Measurements from ENCODE around the gene CRACDL.

The CRACDL gene

DNA sequence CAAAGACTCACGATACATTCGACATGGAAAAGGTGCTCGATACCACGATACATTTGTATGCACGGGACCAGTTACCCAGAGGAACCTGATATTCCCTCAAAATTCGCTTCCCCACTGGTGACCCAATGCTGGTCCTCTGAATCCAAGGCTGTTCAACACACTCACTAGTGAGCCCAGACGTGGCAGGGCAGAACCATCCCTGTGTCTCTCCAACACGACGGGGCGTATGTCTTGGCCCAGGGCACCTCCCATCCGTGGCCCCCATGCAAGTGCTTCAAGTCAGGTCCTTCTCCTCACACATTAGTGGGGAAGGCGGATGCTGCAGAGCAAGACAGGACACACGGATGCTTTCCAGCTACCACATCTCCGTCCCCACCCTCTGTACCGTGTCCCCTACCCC is 6.1 kb downstream of the CRACDL start:
- no peaks in the 10 kb centered on the region for H3K27me3 ChIP-seq (ENCODE audit: control insufficient read depth, low read length)
- no peaks in the 10 kb centered on the region for H3K36me3 ChIP-seq (ENCODE audit: control insufficient read depth, low read length)
- no peaks in the 10 kb centered on the region for H3K79me2 ChIP-seq (ENCODE audit: control insufficient read depth, low read length)
- no peaks in the 10 kb centered on the region for H4K20me1 ChIP-seq (ENCODE audit: control insufficient read depth, insufficient read depth, low read depth, low read length)
- no peaks in the 10 kb centered on the region for H3K9me2 ChIP-seq (replicated peaks; ENCODE audit: control insufficient read depth, low read length)
- H3K9me3 ChIP-seq (ENCODE audit: control insufficient read depth, insufficient read depth, low read length), result no peaks in the 10 kb centered on the region
- H3K4me1 ChIP-seq (ENCODE audit: control insufficient read depth, low read length), result no peaks in the 10 kb centered on the region
- H3K4me2 ChIP-seq (ENCODE audit: low read length), result no peak overlapping the region
- no peak overlapping the region for H3K4me3 ChIP-seq (ENCODE audit: low read length)
- no peaks in the 10 kb centered on the region for H3F3A ChIP-seq (ENCODE audit: control insufficient read depth, insufficient read depth)
- no peak overlapping the region for H3K27ac ChIP-seq (ENCODE audit: low read depth, low read length)
- no peak for TF ChIP-seq EZH2phosphoT487 (IDR thresholded peaks at IDR 0.05; ENCODE audit: borderline replicate concordance, low read length)

DNA sequence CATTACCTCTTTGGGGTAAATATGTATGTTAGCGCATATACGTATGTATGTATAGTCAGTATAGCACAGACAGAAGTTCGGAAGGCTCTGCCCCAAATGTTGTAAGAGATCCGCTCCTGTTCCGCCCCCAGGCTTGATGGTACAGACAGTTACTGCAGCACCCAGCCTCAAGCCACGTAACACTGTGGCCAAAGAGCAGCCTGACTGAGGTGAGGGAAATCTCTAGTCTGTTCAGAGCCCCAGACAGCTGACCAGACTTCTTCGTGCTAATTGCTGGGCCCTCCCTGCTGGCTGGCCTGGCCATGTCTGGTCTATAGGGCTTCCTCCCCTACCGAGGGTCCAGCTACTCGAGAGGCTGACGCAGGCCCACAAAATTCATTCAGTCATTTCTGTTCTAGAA is 7.8 kb downstream of the CRACDL start:
- Histone ChIP-seq H4K20me1 (ENCODE audit: control insufficient read depth, insufficient read depth, low read depth, low read length) (no peaks in the 10 kb centered on the region), H3F3A (ENCODE audit: control insufficient read depth, insufficient read depth) (no peaks in the 10 kb centered on the region), H3K4me3 (ENCODE audit: low read length) (no peak overlapping the region), H3K27ac (ENCODE audit: low read depth, low read length) (no peak overlapping the region), H3K4me2 (ENCODE audit: low read length) (no peak overlapping the region), H3K79me2 (ENCODE audit: control insufficient read depth, low read length) (no peaks in the 10 kb centered on the region), H3K36me3 (ENCODE audit: control insufficient read depth, low read length) (no peaks in the 10 kb centered on the region), H3K4me1 (ENCODE audit: control insufficient read depth, low read length) (no peaks in the 10 kb centered on the region), H3K9me2 (replicated peaks; ENCODE audit: control insufficient read depth, low read length) (no peaks in the 10 kb centered on the region), H3K27me3 (ENCODE audit: control insufficient read depth, low read length) (no peaks in the 10 kb centered on the region), H3K9me3 (ENCODE audit: control insufficient read depth, insufficient read depth, low read length) (peaks cover 8% of the 10 kb centered on the region)
- TF ChIP-seq EZH2phosphoT487 (IDR thresholded peaks at IDR 0.05; ENCODE audit: borderline replicate concordance, low read length), result no peak
- no peak for TF ChIP-seq CTCF (IDR thresholded peaks at IDR 0.05; ENCODE audit: low read depth, low read length, poor library complexity, severe bottlenecking)

- H3K4me3 ChIP-seq (ENCODE audit: low read length), result no peak overlapping the region
- H3K27me3 ChIP-seq (ENCODE audit: control insufficient read depth, low read length), result no peaks in the 10 kb centered on the region
- TF ChIP-seq EZH2phosphoT487 (IDR thresholded peaks at IDR 0.05; ENCODE audit: borderline replicate concordance, low read length) (no peak), CTCF (IDR thresholded peaks at IDR 0.05; ENCODE audit: low read depth, low read length, poor library complexity, severe bottlenecking) (no peak)
- no peaks in the 10 kb centered on the region for H3K36me3 ChIP-seq (ENCODE audit: control insufficient read depth, low read length)
- no peaks in the 10 kb centered on the region for H3F3A ChIP-seq (ENCODE audit: control insufficient read depth, insufficient read depth)
- no peak overlapping the region for H3K27ac ChIP-seq (ENCODE audit: low read depth, low read length)
- H3K4me2 ChIP-seq (ENCODE audit: low read length), result no peak overlapping the region
- H3K79me2 ChIP-seq (ENCODE audit: control insufficient read depth, low read length), result no peaks in the 10 kb centered on the region
- no peaks in the 10 kb centered on the region for H4K20me1 ChIP-seq (ENCODE audit: control insufficient read depth, insufficient read depth, low read depth, low read length)
- H3K9me3 ChIP-seq (ENCODE audit: control insufficient read depth, insufficient read depth, low read length), result peaks cover 8% of the 10 kb centered on the region
- H3K4me1 ChIP-seq (ENCODE audit: control insufficient read depth, low read length), result no peaks in the 10 kb centered on the region
- H3K9me2 ChIP-seq (replicated peaks; ENCODE audit: control insufficient read depth, low read length), result no peaks in the 10 kb centered on the region
These were observed 9.0 kb downstream of the CRACDL start for GRCh38 chr2:98927027-98927426.

DNA sequence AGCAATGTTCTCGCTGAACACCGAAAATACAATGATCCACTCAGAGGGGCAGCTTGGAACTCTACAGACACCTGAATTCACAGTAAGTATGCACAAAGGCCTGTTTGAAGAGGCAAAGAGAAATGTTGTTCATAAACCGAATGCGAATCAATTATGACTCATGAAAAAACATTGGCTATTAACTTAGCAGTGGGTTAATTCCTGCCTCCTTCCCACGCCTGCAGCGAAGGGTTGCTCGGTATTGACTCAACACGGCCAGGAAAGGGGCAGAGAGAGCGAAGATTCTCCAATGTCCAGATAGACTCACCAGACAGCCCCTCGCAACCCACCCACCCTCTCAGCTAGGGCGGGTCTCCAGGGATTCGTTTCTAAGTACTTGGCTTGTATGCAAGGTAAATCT is 9.4 kb downstream of the CRACDL start:
- no peaks in the 10 kb centered on the region for H3K36me3 ChIP-seq (ENCODE audit: control insufficient read depth, low read length)
- no peaks in the 10 kb centered on the region for H4K20me1 ChIP-seq (ENCODE audit: control insufficient read depth, insufficient read depth, low read depth, low read length)
- H3K4me2 ChIP-seq (ENCODE audit: low read length), result no peak overlapping the region
- no peaks in the 10 kb centered on the region for H3F3A ChIP-seq (ENCODE audit: control insufficient read depth, insufficient read depth)
- TF ChIP-seq CTCF (IDR thresholded peaks at IDR 0.05; ENCODE audit: low read depth, low read length, poor library complexity, severe bottlenecking) (no peak), EZH2phosphoT487 (IDR thresholded peaks at IDR 0.05; ENCODE audit: borderline replicate concordance, low read length) (no peak)
- no peaks in the 10 kb centered on the region for H3K27me3 ChIP-seq (ENCODE audit: control insufficient read depth, low read length)
- H3K27ac ChIP-seq (ENCODE audit: low read depth, low read length), result no peak overlapping the region
- H3K79me2 ChIP-seq (ENCODE audit: control insufficient read depth, low read length), result no peaks in the 10 kb centered on the region
- H3K4me3 ChIP-seq (ENCODE audit: low read length), result no peak overlapping the region
- no peaks in the 10 kb centered on the region for H3K4me1 ChIP-seq (ENCODE audit: control insufficient read depth, low read length)
- no peaks in the 10 kb centered on the region for H3K9me2 ChIP-seq (replicated peaks; ENCODE audit: control insufficient read depth, low read length)
- peaks cover 8% of the 10 kb centered on the region for H3K9me3 ChIP-seq (ENCODE audit: control insufficient read depth, insufficient read depth, low read length)

All from DOHH2 (cell line).